ENCODE measurements around the gene ARHGAP31.
"Not testable (repeated sequence)": the region's sequence is repeated elsewhere in the genome, so short reads cannot be mapped to it uniquely, and the experiment has no call there.

Gene ARHGAP31

DNA sequence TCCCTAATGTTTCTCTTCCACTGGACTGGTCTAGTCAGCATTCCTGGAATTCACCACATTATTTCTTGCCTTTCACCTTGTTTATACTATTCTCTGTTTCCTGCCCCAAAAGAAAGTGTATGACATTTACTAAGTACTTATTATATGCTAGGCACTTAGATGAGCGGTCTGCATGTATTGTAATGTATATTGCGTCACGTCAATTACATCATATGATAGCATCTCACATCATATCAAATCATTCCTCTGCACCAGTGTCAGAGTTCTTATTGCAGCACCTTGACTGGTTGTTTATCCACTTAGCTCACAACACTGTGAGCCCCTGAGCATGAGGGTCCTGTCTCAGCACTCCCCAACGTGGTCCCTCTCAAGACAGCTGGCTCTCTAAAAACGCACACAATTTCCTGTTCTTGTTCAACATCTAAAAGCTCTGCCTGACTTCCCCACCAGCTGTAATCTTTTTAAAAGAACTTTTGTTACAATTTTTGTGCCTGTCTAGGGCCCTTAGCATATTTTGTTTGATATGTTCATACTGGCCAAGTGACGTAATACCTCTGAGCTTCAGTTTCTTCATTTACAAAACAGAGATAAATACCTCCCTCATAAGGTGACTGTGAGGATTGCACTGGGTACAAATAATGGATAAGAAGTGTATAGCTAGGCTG is 58.8 kb downstream of the ARHGAP31 start:
- H3K4me3 ChIP-seq (ENCODE audit: control insufficient read depth, low read depth, low read length), result no peak overlapping the region
- peak; percentile 69 for DNase-seq (ENCODE audit: low read depth)
- TF ChIP-seq, protein P1, sequence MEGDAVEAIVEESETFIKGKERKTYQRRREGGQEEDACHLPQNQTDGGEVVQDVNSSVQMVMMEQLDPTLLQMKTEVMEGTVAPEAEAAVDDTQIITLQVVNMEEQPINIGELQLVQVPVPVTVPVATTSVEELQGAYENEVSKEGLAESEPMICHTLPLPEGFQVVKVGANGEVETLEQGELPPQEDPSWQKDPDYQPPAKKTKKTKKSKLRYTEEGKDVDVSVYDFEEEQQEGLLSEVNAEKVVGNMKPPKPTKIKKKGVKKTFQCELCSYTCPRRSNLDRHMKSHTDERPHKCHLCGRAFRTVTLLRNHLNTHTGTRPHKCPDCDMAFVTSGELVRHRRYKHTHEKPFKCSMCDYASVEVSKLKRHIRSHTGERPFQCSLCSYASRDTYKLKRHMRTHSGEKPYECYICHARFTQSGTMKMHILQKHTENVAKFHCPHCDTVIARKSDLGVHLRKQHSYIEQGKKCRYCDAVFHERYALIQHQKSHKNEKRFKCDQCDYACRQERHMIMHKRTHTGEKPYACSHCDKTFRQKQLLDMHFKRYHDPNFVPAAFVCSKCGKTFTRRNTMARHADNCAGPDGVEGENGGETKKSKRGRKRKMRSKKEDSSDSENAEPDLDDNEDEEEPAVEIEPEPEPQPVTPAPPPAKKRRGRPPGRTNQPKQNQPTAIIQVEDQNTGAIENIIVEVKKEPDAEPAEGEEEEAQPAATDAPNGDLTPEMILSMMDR (conservative IDR thresholded peaks at IDR 0.05; ENCODE audit: control insufficient read depth, insufficient read depth, low read depth, low read length), result peak; percentile 47

DNA sequence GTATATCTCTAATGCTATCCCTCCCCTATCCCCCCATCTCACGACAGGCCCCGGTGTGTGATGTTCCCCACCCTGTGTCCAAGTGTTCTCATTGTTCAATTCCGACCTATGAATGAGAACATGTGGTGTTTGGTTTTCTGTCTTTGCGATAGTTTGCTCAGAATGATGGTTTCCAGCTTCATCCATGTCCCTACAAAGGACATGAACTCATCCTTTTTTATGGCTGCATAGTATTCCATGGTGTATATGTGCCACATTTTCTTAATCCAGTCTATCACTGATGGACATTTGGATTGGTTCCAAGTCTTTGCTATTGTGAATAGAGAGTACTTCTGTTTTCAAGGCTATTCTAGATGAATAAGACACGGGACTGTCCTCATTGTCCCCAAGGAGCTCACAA is 61.4 kb downstream of the ARHGAP31 start:
- not testable (repeated sequence) for H3K4me3 ChIP-seq (ENCODE audit: control insufficient read depth, low read depth, low read length); DNase-seq (ENCODE audit: low read depth)

DNA sequence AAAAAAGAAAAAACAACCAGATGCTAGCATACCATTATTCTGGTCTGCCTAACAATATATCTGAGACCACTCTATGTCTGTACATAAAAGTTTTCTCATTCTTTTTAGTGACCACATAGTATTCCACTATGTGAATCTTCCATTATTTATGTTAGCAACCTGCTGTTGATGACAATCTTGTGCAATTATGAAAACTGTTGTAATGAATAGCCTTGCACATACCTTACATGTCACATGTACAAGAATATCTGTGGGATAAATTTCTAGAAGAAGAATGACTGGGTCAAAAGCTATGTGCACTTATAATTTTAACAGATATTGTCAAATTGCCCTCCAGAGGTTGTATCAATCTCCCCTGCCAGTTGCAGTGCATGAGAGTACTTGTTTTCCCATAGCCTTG is 62.5 kb downstream of the ARHGAP31 start:
- no peak for DNase-seq (ENCODE audit: low read depth)

DNA sequence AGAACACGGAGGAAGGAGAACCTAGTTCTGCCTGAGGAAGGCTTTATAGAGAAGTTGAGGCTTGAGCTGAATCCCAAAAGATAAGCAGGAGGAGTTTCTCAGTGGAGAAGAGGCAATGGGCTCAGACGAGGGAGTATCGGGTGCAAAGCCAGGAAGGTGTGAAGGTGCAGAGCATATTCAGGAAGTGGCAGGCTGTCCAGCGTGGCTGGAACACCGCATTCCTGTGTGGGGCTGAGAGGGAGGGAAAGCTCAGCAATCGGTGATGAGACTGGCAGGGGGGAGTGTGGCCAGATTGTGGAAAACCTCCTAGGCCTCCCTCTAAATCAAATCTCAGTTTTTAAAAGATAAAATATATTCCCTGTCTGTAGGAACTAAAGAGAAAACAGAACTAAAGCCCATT is 63.0 kb downstream of the ARHGAP31 start:
- H3K4me3 ChIP-seq (ENCODE audit: control insufficient read depth, low read depth, low read length), result no peak overlapping the region
- no peak for DNase-seq (ENCODE audit: low read depth)
- TF ChIP-seq, protein P1 (conservative IDR thresholded peaks at IDR 0.05; ENCODE audit: control insufficient read depth, insufficient read depth, low read depth, low read length), result no peak

More for the DNA sequence above, 62.5 kb downstream of the ARHGAP31 start:
- no peak overlapping the region for H3K4me3 ChIP-seq (ENCODE audit: control insufficient read depth, low read depth, low read length)
- TF ChIP-seq, protein P1 (conservative IDR thresholded peaks at IDR 0.05; ENCODE audit: control insufficient read depth, insufficient read depth, low read depth, low read length), result no peak

DNA sequence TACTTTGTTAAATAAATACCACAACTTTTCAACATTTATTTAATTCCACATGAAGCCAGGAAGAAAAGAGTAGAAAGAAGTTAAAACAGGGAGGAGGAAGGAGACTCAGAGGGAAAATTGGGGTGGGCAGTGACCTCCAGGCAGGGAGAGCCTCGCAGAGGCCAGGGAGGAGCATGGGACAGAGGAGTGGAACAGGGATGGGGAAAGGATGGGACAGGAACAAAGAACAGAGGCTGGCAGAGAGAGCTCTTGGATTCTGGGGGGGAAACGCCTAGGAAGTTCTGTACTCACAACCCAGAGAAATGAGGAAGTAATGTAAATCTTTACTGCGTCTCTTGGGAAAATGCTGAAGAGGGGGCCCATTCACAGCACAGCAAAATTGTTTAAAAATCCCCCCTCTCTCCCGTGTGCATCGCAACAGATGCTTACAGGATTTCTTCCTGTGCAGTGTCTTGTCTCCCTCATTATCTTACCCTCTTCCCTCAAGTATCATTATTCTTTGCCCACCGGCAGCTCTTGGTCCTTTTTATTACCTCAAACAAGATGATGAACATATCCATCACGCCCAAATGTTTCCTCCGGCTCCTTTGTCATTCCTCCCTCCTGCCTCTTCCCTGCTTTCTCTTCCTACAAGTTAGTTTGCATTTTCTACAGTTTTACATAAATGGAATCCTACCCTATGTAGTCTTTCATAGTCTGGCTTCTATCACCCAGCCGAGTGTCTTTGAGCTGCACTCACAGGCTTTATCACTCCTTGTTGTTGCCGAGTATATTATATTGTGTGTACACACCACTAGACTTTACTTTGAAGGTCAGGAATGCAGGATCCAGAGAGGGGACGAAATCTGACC is 65.5 kb downstream of the ARHGAP31 start:
- TF ChIP-seq, protein P1 (conservative IDR thresholded peaks at IDR 0.05; ENCODE audit: control insufficient read depth, insufficient read depth, low read depth, low read length), result no peak
- no peak for DNase-seq (ENCODE audit: low read depth)

DNA sequence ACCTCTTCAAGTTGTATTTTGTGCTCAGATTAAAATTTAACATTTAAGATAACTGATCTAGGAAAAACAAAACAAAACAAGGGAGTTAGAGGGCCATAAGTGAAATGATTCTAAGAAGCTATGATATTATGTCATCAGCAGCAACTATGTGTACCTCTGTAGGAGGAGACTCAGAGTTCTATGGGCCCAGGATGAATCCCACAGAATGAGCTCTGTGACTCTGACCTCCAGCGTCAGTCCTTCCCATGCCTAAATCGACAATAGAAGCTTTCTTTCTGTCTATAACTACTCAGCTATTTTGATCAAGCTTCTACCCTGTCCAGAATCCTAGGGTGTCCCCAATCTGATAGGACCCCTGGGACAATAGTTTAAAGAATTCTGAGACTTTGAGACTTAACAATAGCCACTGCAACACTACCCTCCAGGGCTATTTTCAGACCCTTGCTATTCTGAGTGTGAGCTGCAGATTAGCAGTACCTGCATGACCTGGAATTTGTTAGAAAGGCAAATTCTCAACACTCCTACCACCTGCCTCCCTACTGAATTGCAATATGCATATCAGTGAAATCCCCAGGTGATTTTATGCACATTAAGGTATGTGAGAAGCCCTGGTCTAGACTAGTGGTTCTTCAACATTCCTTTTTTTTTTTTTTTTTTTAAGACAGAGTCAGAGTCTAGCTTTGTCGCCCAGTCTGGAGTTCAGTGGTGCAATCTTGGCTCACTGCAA is 66.7 kb downstream of the ARHGAP31 start:
- no peak for DNase-seq (ENCODE audit: low read depth)
- TF ChIP-seq, protein P1 (conservative IDR thresholded peaks at IDR 0.05; ENCODE audit: control insufficient read depth, insufficient read depth, low read depth, low read length), result no peak
- no peak overlapping the region for H3K4me3 ChIP-seq (ENCODE audit: control insufficient read depth, low read depth, low read length)

More for the DNA sequence above, 65.5 kb downstream of the ARHGAP31 start:
- H3K4me3 ChIP-seq (ENCODE audit: control insufficient read depth, low read depth, low read length), result no peak overlapping the region

DNA sequence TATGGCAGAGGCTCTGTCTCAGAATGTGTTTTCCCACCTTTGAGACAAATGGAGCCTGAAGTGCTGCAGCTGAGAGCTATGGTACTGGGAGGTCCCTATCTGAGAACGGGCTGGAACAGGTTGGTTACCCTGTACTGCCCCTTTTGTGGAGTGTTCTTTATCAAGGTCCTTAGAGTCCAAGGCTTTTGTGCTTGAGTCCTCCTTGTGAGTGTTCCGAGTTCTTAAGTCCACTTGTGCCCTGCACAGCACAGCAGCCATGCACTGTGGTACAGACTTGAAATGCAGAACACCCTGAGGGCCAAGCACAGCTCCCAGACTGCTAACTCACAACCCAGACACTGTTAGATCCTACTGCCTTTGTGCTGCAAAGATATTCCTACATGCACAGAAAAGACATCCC is 67.8 kb downstream of the ARHGAP31 start:
- TF ChIP-seq, protein P1 (conservative IDR thresholded peaks at IDR 0.05; ENCODE audit: control insufficient read depth, insufficient read depth, low read depth, low read length), result no peak

More for the DNA sequence above, 67.8 kb downstream of the ARHGAP31 start:
- no peak for DNase-seq (ENCODE audit: low read depth)
- no peak overlapping the region for H3K4me3 ChIP-seq (ENCODE audit: control insufficient read depth, low read depth, low read length)
